NCI-H510A (cell line): ENCODE results near the gene SLC25A45.
"Not testable (repeated sequence)": the region's sequence is repeated elsewhere in the genome, so short reads cannot be mapped to it uniquely, and the experiment has no call there.

Experiments
- DNase-seq: peaks from one replicate; lab custom pipeline; 2025; lab: John Stamatoyannopoulos, UW

The SLC25A45 gene

GRCh38 chr11:65362966-65363365, 19.5 kb downstream of the SLC25A45 start:
- no peak for DNase-seq

GRCh38 chr11:65362320-65362931, 20.0 kb downstream of the SLC25A45 start:
- DNase-seq: no peak

GRCh38 chr11:65357856-65358356, 24.5 kb downstream of the SLC25A45 start:
- DNase-seq: no peak

- DNase-seq: no peak
These were observed 26.0 kb downstream of the SLC25A45 start for GRCh38 chr11:65356394-65356972.

- peak; percentile 63 for DNase-seq
These were observed 26.6 kb downstream of the SLC25A45 start for GRCh38 chr11:65355776-65356393.

- peak; percentile 81 for DNase-seq
These were observed 27.3 kb downstream of the SLC25A45 start for GRCh38 chr11:65355013-65355775.

- DNase-seq: peak; percentile 96
These were observed 28.0 kb downstream of the SLC25A45 start, which contains the start of gene TIGD3 for GRCh38 chr11:65354265-65355012. TIGD3 (plus strand) TSS chr11:65354751; CDS start chr11:65355809, 1,058 bp downstream.

GRCh38 chr11:65353900-65354264, 28.6 kb downstream of the SLC25A45 start:
- no peak for DNase-seq

GRCh38 chr11:65353376-65353775, 29.1 kb downstream of the SLC25A45 start:
- no peak for DNase-seq

GRCh38 chr11:65352783-65353182, 29.7 kb downstream of the SLC25A45 start:
- no peak for DNase-seq

GRCh38 chr11:65351511-65351910, 30.9 kb downstream of the SLC25A45 start:
- DNase-seq: no peak

- no peak for DNase-seq
These were observed 40.6 kb downstream of the SLC25A45 start for GRCh38 chr11:65341856-65342255.

GRCh38 chr11:65340226-65340625, 42.2 kb downstream of the SLC25A45 start:
- no peak for DNase-seq

- no peak for DNase-seq
These were observed 43.8 kb downstream of the SLC25A45 start for GRCh38 chr11:65338676-65339075.

- no peak for DNase-seq
These were observed 47.6 kb downstream of the SLC25A45 start for GRCh38 chr11:65334696-65335295.

GRCh38 chr11:65332591-65332990, 49.9 kb downstream of the SLC25A45 start:
- DNase-seq: not testable (repeated sequence)

GRCh38 chr11:65330544-65330943, 51.9 kb downstream of the SLC25A45 start:
- DNase-seq: no peak

- DNase-seq: peak; percentile 84
These were observed 52.5 kb downstream of the SLC25A45 start for GRCh38 chr11:65329944-65330403.

- no peak for DNase-seq
These were observed 53.0 kb downstream of the SLC25A45 start for GRCh38 chr11:65329478-65329877.

- no peak for DNase-seq
These were observed 55.4 kb downstream of the SLC25A45 start for GRCh38 chr11:65327021-65327420.

GRCh38 chr11:65325435-65325834, 57.0 kb downstream of the SLC25A45 start:
- DNase-seq: no peak
